Parathyroid adenoma (tissue), 2 donors: ENCODE data around the gene CNGB1.
"Not testable (repeated sequence)": the region's sequence is repeated elsewhere in the genome, so short reads cannot be mapped to it uniquely, and the experiment has no call there.

Experiments
- H2AFZ ChIP-seq: fragments of 300-600 bp; sonication (generic); one replicate; pipeline ENCODE4 v1.7.0; 2017; ENCODE audit warnings: antibody characterized with exemption, mild to moderate bottlenecking
- H3K27ac ChIP-seq: fragments of 300-600 bp; sonication (generic); one replicate; pipeline ENCODE4 v1.7.0; 2017
- H3K27me3 ChIP-seq: fragments of 300-600 bp; sonication (generic); one replicate; pipeline ENCODE4 v1.7.0; 2017; ENCODE audit warnings: low read length; ENCODE audit not compliant: control insufficient read depth, insufficient read depth
- H3K36me3 ChIP-seq: fragments of 300-600 bp; sonication (generic); one replicate; pipeline ENCODE4 v1.7.0; 2017; ENCODE audit warnings: low read length; ENCODE audit not compliant: control insufficient read depth, insufficient read depth
- H3K4me1 ChIP-seq: fragments of 300-600 bp; sonication (generic); one replicate; pipeline ENCODE4 v1.7.0; 2017; ENCODE audit warnings: control low read depth
- H3K4me2 ChIP-seq: fragments of 300-600 bp; sonication (generic); one replicate; pipeline ENCODE4 v1.7.0; 2017; ENCODE audit warnings: low read length
- H3K4me3 ChIP-seq: fragments of 300-600 bp; sonication (generic); one replicate; pipeline ENCODE4 v1.7.0; 2017; ENCODE audit warnings: low read depth, low read length
- H3K79me2 ChIP-seq: fragments of 300-600 bp; sonication (generic); one replicate; pipeline ENCODE4 v1.7.0; 2017; ENCODE audit warnings: control low read depth
- H3K9ac ChIP-seq: fragments of 300-600 bp; sonication (generic); one replicate; pipeline ENCODE4 v1.7.0; 2017; ENCODE audit warnings: mild to moderate bottlenecking
- H3K9me3 ChIP-seq: fragments of 300-600 bp; sonication (generic); one replicate; pipeline ENCODE4 v1.7.0; 2017; ENCODE audit warnings: low read length; ENCODE audit not compliant: control insufficient read depth
- TF ChIP-seq, protein P1 (sequence below): fragments of 300-600 bp; sonication (generic); IDR thresholded peaks from one replicate; pipeline ENCODE4 v1.7.0; 2017; ENCODE audit warnings: antibody characterized with exemption, mild to moderate bottlenecking
- donor health status: primary hyperparathyroidism.

The CNGB1 gene

DNA sequence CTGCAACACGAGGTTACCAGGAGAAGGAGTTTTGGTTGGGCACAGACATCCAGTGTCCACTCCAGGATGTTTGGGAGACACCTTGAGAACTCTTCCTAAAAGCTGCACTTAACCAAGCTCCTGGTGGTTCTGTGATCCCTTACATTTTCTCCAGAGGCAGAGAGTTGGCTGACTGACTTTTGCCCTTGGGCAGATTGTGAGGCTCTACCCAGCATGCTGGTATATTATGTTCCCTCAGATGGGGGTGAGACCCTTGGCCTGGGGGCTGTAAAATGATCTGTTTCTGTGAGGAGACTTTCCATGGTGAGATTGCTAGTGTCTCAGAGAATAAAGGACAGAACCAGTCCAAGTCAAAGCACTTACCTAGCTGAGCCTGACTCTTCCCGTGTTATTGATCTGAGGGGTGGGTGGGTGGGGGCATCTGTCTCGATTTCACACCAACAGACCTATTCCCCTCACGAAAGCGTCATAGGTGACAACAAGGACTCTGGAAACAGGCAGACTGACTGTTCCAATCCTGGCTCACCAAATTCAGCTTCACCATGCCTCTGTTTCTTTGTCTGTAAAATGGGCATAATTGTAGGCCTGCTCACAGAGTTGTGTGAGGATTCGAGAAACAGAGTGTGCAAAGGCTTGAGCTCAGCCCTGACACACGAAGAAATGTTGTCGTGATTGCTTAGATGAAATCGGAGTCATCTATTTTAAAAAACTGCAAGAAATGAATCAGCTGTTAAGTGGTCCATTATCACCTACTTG, 42.5 kb upstream of the CNGB1 start:
- Histone ChIP-seq H2AFZ (no peak overlapping the region), H3K27ac (no peak overlapping the region), H3K4me1 (peaks cover 8% of the 10 kb centered on the region), H3K4me2 (no peak overlapping the region), H3K27me3 (no peaks in the 10 kb centered on the region), H3K9ac (no peak overlapping the region), H3K79me2 (no peaks in the 10 kb centered on the region), H3K4me3 (no peak overlapping the region), H3K9me3 (no peaks in the 10 kb centered on the region), H3K36me3 (no peaks in the 10 kb centered on the region)
- TF ChIP-seq, protein P1, sequence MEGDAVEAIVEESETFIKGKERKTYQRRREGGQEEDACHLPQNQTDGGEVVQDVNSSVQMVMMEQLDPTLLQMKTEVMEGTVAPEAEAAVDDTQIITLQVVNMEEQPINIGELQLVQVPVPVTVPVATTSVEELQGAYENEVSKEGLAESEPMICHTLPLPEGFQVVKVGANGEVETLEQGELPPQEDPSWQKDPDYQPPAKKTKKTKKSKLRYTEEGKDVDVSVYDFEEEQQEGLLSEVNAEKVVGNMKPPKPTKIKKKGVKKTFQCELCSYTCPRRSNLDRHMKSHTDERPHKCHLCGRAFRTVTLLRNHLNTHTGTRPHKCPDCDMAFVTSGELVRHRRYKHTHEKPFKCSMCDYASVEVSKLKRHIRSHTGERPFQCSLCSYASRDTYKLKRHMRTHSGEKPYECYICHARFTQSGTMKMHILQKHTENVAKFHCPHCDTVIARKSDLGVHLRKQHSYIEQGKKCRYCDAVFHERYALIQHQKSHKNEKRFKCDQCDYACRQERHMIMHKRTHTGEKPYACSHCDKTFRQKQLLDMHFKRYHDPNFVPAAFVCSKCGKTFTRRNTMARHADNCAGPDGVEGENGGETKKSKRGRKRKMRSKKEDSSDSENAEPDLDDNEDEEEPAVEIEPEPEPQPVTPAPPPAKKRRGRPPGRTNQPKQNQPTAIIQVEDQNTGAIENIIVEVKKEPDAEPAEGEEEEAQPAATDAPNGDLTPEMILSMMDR = no peak

DNA sequence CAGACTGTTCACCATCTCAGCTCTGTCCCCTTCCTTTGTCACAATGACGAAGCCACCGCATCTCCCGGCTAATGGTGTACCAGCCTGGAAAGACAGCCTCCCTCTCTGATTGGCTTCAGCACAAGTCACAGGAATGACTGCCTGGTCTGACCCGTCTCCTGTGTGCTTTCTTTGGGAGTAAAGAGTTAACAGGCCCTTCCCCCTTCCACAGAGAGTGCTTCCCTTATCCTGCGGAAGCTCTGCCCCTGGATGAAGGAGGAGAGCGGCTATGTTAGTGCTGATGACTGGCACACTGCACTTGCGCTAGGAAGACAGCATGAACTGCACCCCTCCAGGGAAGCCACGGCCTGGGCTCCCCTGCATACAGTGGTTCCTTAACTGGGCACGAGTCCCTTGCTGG, 41.6 kb upstream of the CNGB1 start:
- Histone ChIP-seq H3K4me3 (no peak overlapping the region), H3K4me2 (no peak overlapping the region), H3K27me3 (no peaks in the 10 kb centered on the region), H3K79me2 (no peaks in the 10 kb centered on the region), H3K4me1 (peaks cover 8% of the 10 kb centered on the region), H3K9me3 (no peaks in the 10 kb centered on the region), H3K36me3 (no peaks in the 10 kb centered on the region), H3K9ac (no peak overlapping the region), H2AFZ (no peak overlapping the region), H3K27ac (no peak overlapping the region)
- TF ChIP-seq, protein P1 = no peak

DNA sequence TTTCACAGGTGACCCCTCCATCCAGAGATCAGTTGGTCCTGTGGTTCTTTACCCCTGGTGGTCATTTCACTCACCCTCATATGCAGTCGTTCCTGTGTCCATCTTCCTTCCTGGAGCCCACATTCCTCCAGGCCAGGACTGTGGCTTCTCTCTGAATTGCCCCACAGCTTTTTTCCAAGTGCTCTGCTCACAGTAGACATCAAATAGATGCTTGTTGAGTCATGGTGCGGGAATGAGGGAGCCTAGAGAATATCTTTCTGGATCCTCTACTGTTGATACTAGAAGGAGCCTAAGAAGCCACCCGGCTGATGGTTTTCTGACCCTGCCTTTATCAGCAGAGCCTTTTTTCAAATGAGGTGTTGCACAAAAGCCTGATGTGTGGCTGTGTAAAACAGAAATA, 40.7 kb upstream of the CNGB1 start:
- no peaks in the 10 kb centered on the region for H3K27me3 ChIP-seq
- peaks cover under 1% of the 10 kb centered on the region for H3K79me2 ChIP-seq
- H3K9ac ChIP-seq = no peak overlapping the region
- no peaks in the 10 kb centered on the region for H3K9me3 ChIP-seq
- TF ChIP-seq, protein P1 = no peak
- H3K4me1 ChIP-seq = peaks cover 8% of the 10 kb centered on the region
- H3K27ac ChIP-seq = no peak overlapping the region
- H2AFZ ChIP-seq = no peak overlapping the region
- H3K4me3 ChIP-seq = no peak overlapping the region
- no peak overlapping the region for H3K4me2 ChIP-seq
- no peaks in the 10 kb centered on the region for H3K36me3 ChIP-seq

DNA sequence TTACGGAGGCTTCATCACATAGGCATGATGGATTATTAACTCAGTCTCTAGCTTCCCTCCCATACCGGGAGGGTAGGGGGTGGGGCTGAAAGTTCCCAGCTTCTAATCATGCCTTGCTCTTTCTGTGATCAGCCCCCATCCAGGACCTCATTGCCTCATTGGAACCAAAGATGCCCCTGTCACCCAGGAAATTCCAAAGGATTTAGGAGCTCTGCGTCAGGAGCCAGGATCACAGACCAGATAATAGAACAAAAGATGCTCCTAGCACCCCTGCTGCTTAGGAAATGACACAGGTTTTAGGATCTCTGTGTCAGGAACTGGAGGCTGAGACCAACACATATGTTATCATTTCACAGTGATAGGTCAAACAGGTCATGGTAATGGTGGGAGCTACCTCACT, 40.0 kb upstream of the CNGB1 start:
- Histone ChIP-seq H3K27me3 (no peaks in the 10 kb centered on the region), H3K4me2 (no peak overlapping the region), H3K27ac (no peak overlapping the region), H3K4me3 (no peak overlapping the region), H3K36me3 (no peaks in the 10 kb centered on the region), H3K79me2 (peaks cover 4% of the 10 kb centered on the region), H3K9me3 (no peaks in the 10 kb centered on the region), H2AFZ (no peak overlapping the region), H3K4me1 (peaks cover 8% of the 10 kb centered on the region), H3K9ac (no peak overlapping the region)
- TF ChIP-seq, protein P1 = no peak

DNA sequence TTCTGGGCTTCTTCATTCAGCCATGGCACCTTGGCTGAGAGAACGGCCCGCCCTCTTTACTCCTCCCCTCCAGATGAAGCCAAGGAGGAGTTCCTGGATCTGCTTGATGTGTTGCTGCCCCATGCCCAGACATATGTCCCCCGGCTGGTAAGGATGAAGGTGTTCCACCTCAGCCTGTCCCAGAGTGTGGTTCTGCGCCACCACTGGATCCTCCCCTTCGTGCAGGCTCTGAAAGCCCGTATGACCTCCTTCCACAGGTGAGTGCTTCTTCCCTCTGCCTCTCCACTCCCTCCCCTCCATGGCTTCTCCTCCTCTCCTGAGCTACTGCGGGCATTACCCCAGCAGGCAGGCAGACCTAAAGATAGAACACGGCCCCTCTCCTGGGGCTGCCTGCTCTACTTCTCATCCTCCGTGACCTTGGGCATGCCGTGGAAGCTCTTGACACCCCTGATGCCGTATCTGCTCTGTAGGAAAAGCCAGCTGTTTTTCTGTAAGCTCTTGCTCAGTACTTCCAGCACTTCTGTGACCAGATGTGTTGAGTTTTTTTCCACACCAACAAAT, 39.0 kb upstream of the CNGB1 start:
- Histone ChIP-seq H3K36me3 (no peaks in the 10 kb centered on the region), H3K4me1 (peaks cover 8% of the 10 kb centered on the region), H3K9me3 (no peaks in the 10 kb centered on the region), H3K4me3 (peak overlapping the region; percentile 20), H3K27me3 (no peaks in the 10 kb centered on the region), H3K79me2 (peaks cover 5% of the 10 kb centered on the region), H3K9ac (no peak overlapping the region), H3K4me2 (peak overlapping the region; percentile 25), H3K27ac (peak overlapping the region; percentile 30), H2AFZ (peak overlapping the region; percentile 47)
- TF ChIP-seq, protein P1 = no peak

DNA sequence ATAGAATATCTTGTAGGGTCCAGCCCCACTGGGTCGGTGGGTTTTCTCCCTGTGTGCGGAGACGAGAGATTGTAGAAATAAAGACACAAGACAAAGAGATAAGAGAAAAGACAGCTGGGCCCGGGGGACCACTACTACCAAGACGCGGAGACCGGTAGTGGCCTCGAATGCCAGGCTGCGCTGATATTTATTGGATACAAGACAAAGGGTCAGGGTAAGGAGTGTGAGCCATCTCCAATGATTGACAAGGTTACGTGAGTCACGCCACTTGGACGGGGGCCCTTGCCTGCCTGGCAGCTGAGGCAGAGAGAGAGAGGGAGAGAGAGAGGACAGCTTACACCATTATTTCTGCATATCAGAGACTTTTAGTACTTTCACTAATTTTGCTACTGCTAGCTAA, 33.8 kb upstream of the CNGB1 start:
- H3K4me1 ChIP-seq, H3K27me3 ChIP-seq, H3K79me2 ChIP-seq, H2AFZ ChIP-seq, H3K36me3 ChIP-seq, H3K4me2 ChIP-seq, H3K27ac ChIP-seq, H3K9ac ChIP-seq, H3K9me3 ChIP-seq, H3K4me3 ChIP-seq: not testable (repeated sequence)
